HG03159 (cell line): Measurements from ENCODE around the gene CCR8.
"Not testable (repeated sequence)": the region's sequence is repeated elsewhere in the genome, so short reads cannot be mapped to it uniquely, and the experiment has no call there.

ENCODE experiments used
- ATAC-seq: cut with Tn5 transposase; IDR thresholded peaks from one replicate; pipeline ENCODE4 v1.9.1; 2021; ENCODE audit warnings: mild to moderate bottlenecking, moderate library complexity; ENCODE audit not compliant: unreplicated experiment

CCR8 gene

DNA sequence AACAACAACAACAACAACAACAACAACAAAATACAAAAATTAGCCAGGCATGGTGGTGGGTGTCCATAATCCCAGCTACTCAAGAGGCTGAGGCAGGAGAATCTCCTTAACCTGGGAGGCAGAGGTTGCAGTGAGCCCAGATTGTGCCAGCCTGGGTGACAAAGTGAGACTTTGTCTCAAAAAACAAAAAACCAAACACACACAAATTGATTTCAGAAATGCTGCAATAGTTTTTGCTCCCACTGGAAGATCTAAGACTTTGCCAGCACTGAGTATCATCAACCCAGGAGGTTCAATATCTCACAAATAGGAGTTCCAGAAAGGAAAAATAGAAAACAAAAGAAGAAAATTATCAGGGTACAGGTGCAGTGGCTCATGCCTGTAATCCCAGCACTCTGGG lies 16.2 kb upstream of the CCR8 start:
- no peak for ATAC-seq

DNA sequence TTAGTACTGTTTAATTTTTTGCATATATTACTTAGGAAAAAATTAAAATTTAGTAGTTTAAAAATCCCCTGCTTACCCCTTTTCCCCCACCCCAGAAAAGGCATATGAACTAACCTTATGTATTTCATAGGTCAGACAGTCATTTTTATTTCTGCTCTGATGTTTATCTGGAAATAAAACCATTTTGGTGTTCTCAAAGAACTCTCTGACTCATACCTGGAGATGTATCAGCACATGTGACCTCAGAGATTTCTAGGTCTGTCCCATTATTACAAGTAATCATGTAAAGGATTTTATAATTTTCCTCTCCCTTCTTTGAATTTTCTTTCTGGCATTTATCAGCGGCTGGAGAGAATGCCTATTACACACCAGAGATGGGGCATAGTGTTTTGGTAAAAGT lies 14.1 kb upstream of the CCR8 start:
- no peak for ATAC-seq

DNA sequence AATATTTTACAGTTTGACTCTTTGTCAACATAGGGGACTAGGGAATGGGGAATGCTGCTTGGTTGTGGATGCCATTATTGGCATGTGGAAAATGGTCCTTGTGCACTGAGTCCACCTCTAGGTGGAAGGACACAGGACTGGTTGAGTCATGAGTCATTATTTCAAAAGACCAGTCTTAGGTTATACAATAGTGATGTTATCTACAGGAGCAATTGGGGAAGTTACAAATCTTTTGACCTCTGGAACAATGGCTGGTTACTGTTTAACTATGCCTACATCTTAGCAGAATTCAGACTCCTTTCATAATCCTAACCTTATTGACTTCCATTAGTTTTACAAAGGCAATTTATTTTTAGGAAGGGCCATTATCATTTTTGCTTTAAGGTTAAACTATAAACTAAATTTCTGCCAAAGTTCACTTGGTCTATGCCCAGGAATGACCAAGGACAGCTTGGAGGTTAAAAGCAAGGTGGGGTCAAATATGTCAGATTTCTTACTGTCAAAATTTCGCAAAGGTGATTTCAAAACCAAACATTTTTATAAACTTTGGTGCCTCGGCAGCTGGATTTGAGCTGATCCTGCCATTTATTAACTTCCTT lies 11.8 kb upstream of the CCR8 start:
- ATAC-seq = no peak

DNA sequence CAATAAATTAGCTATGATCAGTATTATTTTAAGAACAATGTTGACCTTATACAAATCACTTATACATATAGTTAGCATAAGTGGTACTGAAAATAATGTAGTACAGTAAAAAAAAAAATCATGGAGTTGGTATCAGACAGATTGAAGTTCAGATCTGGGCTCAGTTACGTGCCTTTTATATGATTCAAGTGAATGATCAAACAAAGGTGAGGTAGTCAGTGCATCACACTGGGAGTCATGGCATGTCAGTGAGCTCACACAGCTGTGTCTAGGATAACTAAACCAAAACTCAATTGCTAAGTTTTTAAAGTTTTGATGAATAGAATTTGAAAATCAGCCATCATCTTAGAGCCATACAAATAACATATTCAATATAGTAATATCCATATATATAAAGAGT lies 11.2 kb upstream of the CCR8 start:
- no peak for ATAC-seq

DNA sequence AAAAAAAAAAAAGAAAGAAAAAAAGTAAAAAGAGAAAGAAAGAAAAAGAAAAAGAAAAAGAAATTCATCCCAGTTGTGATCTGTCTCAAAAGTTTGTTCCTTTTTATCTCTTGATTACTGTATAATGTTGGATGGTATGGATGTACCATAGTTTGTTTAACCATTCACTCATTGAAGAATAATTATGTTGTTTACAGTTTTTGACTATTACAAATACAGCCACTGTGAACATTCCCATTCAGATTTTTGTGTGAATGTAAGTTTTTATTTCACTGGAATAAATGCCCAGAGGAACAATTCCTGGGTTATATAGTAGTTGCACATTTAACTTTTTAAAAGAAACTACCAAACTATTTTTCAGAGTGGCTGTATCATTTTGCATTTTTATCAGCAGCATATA lies 10.3 kb upstream of the CCR8 start:
- no peak for ATAC-seq

DNA sequence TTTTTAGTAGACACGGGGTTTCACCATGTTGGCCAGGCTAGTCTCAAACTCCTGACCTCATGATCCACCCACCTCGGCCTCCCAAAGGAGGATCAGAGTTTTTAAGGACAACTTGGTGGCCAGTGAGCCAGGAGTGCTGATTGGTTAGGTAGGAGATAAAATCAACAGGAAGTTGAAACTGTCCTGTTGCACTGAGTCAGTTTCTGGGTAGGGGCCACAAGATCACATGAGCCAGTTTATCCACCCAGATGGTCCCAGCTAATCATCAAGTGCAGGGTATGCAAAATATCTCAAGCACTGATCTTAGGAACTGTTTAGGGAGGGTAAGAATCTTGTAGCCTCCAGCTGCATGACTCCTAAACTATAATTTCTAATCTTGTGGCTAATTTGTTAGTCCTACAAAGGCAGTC lies 7.9 kb upstream of the CCR8 start:
- ATAC-seq = not testable (repeated sequence)

DNA sequence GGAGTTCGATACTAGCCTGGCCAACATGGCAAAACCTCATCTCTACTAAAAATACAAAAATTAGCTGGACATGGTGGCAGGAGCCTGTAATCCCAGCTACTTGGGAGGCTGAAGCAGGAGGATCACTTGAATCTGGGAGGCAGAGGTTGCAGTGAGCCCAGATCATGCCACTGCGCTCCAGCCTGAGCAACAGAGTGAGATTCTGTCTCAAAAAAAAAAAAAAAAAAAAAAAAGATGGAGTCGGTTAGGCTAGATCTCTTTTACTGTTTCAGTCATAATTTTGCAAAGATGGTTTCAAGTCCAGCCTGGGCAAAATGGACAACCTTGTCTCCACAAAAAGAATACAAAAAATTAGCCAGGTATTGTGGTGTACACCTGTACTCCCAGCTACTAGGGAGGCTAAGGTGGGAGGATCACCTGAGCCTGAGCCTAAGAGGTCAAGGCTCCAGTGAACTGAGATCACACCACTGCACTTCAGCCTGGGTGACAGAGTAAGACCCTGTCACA lies 7.2 kb upstream of the CCR8 start:
- not testable (repeated sequence) for ATAC-seq

DNA sequence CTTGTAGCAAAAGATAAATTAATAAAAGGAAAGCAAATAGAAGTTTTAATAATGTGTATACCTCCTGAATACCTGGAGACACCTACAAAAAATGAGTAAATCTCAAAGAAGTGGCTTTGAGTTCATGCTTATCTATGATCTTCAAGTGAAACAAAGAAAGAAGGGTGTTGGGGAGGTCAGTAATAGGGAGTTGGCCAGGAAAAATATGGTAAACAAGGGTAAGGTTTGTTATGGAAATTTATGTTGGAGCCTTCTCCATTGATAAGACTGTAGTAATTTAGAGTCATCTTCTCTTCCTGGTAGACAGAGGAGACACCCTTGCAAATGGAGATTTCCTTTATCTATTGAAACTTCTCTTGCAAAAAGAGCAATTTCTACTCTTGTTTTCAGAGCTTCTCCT lies 6.6 kb upstream of the CCR8 start:
- no peak for ATAC-seq

DNA sequence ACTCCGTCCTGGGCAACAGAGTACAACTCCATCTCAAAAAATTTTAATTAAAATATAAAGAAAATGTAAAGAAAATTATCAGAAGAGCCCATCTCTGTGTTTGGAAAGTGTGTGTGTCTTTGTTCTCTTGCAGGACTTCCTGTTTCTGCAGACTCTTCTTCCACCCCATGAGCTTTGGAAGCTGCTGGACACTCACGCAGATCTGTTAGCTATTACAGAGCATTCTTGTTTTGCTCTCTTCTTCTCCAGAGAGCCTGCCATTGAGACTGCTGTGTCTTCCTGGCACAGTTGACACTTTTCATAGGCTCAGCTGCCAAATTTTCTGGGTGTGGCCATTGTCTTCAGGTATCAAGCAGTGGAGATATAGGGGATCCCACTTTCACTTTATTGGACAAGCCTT lies 6.0 kb upstream of the CCR8 start:
- no peak for ATAC-seq

DNA sequence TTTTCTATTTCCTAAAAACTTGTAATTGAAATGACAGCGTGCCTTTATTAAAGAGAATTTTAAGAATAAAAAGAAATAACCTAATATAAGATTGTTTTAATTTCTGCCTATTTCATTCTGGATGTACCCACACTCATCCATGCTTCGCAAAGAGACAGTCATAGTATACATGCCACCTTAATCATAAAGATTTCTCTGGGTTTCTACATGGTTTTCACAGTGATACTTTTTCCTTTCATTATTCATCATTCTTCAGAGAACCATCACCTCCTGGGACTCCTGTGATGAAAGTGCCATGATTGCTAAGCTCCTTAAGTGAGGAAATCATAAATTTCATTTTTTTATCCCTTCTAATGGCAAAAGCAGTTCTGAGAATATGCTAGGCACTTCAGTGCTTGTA lies 4.3 kb upstream of the CCR8 start:
- ATAC-seq = no peak

DNA sequence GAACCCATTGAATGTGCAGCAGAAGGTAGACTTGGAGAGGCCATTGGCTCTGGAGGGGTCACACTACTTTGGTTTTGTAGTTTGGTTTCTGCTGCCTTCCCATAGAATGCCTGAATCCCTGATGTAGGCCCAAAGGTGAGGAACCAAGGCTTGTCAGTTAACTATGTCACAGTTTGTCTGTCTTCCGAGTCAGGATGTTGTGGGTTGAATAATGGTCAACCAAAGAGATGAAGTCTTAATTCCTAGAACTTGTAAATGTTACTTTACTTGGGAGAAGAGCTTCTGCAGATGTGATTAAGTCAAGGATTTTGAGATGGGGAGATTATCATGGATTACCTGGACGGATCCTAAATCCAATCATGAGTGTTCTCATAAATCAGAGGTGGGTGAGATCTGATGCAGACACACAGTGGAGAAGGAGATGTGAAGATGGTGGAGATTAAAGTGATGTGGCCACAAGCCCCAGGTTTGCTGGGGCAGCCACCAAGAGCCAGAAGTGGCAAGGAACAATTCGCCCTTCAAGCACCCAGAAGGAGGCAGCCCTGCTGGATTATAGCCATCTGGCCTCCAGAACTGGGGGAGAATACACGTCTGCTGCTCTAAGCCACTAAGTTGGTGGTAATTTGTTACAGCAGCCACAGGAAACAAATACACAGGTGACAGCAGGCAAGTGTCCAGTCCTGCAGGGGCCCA lies 2.3 kb upstream of the CCR8 start:
- ATAC-seq = no peak

DNA sequence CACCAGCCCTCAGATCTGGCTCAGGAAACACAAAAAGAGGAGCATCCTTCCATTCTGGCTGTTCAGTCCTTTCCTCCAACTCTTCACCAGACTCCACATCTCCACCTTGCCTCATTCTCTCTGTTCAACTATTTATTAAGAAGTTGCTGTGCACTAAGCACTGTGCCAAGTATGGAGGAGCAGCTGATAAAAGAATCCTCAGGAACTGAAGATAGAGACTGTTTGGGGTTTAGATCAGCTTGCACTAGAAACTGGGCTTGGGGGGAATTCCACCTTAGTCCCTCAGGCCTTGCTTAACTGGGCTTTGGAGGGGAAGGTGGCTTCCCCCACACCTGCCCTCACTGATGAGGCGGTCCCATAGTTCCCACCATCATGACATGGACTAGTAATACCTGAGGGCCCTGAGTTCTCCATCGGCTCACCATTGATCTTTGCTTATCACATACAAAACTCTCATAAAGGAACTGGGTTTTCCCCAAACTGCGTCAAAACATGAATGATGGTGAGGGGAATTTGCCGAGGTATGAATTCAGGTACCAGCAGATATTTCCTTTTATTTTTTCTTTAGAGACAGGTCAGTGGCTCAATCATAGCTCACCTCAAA lies 1.7 kb upstream of the CCR8 start:
- peak; percentile 68 for ATAC-seq

DNA sequence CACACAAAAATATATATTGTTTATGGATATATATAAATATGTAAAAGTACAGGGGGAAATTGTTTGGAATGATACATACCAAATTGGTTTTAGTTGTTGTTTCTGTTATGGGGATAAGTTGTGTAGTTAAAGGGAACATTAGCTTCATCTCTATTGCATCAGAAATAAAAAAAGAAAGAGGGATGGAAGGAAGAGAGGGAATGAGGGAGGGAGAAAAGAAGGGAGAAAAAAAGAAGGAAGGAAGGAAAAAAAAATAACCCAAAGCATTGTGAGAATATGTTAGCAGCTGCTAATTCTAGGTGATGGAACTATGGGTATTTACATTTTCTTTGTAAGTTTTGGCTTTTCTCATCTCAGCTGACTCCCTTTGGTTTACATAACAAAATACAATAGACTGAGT lies 1.3 kb downstream of the CCR8 start:
- ATAC-seq = no peak

DNA sequence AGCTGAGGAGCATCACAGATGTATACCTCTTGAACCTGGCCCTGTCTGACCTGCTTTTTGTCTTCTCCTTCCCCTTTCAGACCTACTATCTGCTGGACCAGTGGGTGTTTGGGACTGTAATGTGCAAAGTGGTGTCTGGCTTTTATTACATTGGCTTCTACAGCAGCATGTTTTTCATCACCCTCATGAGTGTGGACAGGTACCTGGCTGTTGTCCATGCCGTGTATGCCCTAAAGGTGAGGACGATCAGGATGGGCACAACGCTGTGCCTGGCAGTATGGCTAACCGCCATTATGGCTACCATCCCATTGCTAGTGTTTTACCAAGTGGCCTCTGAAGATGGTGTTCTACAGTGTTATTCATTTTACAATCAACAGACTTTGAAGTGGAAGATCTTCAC lies 3.0 kb downstream of the CCR8 start:
- ATAC-seq = no peak

DNA sequence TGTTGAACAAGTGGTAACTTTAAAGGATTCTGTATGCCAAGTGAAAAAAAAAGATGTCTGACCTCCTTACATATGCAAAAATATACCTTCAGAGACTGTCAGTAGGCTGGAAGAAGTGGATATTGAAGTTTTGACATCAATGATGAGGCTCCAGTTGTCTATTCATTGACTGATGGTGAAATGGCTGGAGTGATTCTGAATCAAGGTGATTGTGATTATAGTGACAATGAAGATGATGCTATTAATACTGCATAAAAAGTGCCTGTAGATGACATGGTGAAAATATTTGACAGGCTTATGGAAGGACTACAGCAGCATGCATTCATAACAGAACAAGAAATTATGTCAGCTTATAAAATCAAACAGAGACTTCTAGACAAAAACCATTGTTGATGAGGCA lies 4.1 kb downstream of the CCR8 start:
- ATAC-seq = no peak

DNA sequence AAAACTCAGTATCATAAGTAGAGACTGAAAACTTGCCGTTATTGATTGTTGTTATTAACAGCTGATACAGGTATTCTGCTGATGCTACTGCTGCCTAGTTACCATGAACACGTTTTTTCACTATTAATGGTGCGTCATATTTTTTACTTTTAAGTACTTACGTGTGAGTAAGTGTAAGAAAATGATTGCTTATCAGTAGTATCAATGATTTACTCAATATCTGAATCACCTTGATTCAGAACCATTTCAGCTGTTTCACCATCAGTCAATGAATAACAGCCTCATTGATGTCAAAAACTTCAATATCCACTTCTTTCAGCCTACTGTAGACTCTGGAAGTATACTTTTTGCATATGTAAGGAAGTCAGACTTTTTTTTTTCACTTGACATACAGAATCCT lies 4.7 kb downstream of the CCR8 start:
- no peak for ATAC-seq

DNA sequence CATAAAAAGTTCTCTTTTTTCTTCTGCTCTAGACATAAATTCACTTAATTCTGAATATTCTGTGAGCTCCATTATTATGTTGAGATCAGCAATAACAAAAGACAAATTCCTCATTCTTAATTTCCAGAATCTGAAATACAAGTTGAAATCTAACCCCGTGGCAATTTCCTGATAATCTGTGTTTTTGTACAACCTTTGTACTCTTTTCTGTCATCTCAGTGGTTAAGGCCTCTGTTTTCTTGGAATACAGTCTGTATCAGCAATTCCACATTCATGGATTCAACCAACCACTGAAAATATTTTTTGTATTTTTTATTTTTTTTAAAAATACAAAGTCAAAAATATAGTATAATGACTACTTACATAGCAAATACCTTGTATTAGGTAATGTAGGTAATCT lies 8.7 kb downstream of the CCR8 start:
- no peak for ATAC-seq

DNA sequence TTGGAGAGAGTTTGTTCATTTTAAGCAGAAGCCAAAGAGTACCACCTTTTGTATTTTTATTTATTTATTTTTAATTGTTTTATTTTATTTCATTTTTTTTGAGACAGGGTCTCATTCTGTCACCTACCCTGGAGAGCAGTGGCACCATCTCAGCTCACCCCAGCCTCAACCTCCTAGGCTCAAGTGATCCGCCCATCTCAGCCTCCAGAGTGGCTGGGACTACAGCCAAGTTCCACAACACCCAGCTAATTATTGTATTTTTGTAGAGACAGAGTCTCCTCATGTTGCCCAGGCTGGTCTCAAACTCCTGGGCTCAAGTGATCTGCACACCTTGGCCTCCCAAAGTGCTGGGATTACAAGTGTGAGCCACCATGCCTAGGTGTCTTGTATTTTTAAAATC lies 9.6 kb downstream of the CCR8 start:
- no peak for ATAC-seq

DNA sequence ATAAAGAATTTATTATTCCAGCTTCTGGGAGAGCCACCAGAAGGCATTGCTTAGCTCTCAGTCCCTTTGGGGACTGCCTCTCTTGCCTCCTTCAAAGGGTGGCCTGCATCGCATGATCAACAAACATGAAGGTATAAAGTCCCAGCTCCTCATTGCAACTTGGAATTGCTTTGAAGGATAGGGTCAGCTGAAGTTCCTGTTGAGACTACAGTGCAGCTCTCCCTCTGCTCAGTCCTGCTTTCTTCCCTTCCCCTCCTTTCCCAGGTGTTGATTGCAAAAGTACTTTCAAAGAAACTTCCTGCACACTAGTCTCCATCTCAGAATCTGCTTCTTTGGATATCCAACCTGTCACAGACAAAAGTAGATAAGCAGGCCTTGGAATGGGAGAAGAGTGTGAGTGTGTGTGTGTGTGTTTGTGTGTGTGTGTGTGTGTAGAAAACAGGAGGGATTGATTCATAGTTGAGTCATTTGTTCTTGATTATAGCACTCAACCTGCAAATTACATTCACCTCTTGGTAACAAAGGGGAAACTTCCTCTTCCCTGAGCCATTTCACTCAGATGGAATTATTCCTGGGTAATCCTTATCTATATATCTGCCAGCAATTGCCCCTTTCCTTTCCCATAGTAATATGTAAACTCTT lies 13.7 kb downstream of the CCR8 start:
- no peak for ATAC-seq

DNA sequence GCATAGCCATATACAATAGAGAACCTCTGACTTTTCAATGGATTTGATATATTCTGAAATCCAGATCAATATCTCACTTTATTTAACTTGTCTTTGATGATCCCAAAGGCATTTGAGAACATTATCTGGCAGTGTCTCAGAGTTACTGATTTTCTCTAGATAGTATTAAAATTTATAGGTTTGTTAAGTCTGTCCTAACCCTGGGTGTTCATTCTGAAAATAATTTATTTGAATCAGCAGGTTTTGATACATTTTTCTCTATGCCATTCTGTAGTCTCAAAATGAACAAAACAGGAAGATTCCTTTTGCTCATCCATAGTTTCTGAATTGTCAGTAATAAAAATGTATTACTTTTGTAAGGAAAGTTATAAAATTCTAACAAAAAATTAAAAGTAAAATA lies 14.3 kb downstream of the CCR8 start:
- no peak for ATAC-seq

DNA sequence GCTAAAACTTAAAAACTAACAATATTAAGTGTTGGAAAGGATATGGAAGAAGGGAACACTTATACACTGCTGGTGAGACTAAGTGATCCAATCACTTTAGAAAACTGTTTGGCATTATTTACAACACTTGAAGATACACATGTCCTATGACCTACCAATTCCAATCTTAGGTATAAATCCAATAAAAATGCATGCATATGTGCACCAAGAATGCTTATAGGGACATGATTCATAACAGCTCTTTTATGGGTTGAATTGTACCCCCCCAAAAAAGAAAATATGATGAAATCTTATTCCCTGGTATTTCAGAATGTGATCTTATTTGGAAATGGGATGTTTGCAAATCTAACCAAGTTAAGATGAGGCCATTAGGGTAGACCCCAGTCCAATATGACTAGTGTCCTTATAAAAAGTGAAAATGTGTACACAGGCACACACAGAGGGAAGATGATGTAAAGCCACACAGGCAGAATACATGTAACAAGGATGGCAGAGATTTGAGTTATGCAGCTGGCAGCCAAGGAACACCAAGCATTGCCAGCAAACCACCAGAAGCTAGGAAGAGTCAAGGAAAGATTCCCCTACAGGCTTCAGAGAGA lies 15.3 kb downstream of the CCR8 start:
- ATAC-seq = no peak
